Stimulated activated CD8-positive, alpha-beta memory T cell treated with anti-CD3 and anti-CD28 coated beads, Interleukin-7, amount 100 ng/mL, for 1 hour (primary cell): ENCODE measurements around the gene FAT1.

Experiments used
- DNase-seq, 2 donors: peaks; one replicate each; pipeline ENCODE4 v3.0.0-alpha.2; 2020; ENCODE audit warnings: low read depth in 2 of 2

The FAT1 gene

DNA sequence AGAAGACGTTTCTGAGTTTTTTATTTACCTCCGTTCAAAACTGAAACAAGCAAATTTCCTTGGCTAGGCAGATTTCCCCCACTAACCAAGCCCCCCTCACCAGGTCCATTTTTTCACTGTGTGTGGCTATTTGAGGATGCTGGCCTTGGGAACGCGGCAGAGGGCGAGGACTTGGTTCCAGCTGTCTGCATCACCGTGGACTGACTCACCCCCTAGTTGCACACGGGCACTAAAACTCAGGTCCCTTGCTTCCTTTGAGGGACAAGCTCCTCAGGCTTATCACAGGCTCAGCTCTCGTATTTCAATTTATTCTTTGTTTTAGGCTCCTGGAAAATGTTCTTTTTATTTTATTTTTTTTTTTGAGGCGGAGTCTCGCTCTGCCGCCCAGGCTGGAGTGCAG, 159.9 kb downstream of the FAT1 start:
- no peak for DNase-seq

DNA sequence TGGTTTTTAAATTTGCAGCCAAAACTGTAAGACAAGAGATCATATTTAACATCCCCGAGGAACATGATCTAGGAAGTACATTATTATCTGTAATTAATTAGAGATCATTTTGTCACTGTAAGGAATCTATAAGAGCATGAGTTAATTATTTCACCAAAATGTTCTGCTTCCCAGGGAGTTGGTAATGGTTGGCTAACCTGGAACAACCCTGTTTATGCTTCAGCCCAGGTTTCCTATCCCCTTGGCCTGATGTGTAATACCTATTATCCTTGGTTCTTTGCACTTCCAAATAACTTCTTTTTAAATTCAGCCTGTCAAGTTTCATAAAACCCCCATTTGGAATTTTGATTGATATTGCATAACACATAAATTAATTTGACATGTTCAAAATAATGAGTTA, 161.9 kb downstream of the FAT1 start:
- DNase-seq: no peak

DNA sequence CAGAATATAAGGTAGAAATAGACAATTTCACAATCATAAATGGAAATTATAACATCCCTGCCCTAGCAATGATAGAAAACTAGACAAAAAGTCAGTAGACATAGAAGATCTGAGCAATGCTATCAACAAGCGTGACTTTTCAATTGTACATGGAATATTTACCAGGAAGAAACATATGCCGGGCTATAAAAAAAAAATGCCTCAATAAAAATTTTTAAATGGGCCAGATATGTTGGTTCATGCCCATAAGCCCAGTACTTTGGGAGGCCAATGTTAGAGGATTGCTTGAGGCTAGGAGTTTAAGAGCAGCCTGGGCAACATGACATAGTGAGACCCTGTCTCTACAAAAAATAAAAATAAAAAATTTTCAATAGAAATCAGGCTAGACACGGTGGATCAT, 163.0 kb downstream of the FAT1 start:
- no peak for DNase-seq

DNA sequence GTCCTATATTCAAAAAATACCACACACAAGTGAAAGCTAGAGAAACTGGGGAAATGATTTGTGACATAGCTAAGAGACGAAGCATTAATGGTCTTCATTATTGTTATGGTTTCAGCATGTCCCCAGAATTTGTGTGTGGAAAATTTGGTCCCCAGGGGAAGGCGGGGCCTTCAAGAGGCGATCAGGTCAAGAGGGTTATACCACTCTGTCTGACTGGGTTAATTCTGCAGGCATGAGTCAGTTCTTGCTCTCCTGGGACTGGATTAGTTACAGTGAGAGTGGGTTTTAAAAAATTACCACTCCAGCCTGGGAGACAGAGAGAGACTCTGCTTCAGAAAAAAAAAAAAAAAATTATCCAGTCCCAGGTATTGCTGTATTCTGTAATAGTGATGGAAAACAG, 166.2 kb downstream of the FAT1 start:
- DNase-seq: no peak

DNA sequence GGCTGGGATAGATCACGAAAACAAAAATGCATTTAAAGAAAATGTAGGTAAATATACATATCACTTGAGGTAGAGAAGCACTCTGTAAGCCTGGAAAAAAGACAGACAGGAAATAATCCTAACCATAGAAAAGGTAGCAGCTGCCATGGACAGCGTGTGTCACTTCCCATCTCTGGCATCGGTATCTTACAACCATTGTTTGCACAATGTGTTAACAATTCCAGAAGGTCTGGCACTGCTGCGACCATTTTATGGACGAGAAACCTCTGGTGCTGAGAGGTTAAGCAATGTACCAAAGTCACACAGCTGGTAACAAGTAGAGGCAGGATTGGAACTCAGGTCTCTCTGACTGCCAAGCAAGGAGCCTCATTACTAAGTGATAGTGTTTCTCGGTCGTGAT, 166.6 kb downstream of the FAT1 start:
- no peak for DNase-seq

DNA sequence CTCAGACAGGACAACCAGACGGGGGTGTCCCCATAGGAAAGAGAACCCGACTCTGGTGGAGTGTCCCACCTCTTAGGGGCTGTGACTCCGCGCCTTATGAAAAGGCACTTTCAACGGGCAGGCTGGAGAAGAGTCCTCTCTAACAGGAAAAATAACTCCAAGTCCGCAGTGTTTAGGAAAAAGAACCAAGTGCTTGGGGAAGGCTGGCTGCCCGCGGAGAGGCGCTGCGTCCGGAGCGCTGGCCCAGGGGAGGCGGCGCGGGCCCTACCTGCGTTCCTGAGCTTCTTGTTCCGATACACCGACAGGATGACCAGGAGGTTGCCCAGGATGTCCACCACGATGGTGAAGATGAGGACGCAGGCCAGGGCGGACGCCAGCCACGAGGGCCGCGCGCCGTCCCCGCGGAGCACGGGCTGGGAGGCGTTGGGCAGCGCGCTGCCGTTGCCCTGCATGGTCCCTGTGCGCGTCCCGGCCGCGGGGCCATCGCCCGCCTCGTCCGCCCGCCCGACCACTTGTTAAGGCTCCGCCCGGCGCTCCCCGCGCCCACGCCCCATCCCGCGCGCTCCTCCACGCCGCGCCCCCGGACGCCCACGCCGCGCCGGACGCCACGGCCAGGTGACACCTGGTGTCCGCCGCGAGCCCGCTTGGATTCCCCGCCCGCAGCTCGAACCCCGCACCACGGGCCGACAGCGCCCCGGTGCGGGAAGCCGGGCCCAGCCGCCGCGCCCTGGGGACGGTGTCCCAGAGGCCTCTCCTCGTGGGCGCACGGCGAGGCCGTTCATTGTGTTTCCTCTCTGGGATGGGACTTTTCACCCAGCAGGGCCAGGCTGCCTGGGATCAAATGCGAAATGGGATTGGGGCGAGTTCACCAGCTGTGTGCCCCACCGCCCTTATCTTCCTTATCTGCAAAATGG, 168.5 kb downstream of the FAT1 start, which contains the start of gene MTNR1A:
Gene MTNR1A (minus strand): TSS at position 654 of the 914 bp plus-strand sequence. CDS start 202 bp downstream, at position 452.
- no peak for DNase-seq

DNA sequence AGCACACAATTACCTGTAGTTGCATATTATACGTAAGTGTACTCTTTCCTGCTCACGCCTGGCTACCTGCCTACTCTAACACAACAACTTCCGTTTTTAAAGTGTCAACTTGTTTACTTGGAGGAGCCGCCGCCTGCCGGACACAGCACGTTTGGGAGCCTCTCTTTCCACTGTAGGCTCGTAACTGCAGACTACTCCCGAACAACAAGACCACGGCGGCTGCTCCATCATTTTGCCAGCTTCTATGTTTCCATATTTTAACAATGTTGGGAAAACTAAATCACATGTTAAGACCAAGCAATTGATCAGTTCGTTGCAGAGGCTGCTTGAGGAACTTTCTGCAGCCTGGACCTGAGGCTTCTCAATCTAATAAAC, 169.1 kb downstream of the FAT1 start:
- DNase-seq: no peak

DNA sequence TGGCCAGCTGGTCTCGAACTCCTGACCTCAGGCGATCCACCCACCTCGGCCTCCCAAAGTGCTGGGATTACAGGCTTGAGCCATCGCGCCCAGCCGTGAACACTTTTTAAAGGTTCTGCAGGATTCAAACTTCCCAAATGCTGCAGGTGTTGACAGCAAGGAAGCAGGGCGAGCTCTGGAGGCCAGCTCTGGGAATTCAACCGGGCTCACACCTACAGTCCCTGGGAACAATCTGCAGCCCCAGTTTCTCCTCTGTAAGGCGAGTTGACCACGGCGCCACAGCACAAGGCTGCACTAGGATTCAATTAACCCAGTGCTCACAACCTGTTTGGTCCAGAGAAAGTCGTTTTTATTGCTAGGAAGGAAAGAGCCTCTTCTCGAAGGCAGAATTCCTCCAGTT, 169.9 kb downstream of the FAT1 start:
- no peak for DNase-seq

DNA sequence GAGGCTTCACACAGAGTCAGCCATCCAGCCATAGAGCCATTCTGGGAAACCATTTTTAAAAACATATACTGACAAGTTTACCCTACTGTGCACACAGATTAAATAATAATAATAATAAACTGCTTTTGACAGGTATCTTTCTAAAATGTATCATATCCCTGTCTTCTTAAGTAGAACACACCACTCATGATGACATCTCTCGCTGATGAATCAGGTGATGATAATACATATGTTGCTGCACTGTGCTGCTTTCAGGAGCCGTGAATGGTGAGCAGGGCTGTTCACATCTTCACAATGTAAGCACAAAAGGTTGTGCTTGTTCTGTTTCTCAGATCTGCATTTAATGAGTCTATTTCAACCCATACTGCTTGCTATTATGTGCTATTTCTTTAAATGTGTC, 171.8 kb downstream of the FAT1 start:
- DNase-seq: no peak

DNA sequence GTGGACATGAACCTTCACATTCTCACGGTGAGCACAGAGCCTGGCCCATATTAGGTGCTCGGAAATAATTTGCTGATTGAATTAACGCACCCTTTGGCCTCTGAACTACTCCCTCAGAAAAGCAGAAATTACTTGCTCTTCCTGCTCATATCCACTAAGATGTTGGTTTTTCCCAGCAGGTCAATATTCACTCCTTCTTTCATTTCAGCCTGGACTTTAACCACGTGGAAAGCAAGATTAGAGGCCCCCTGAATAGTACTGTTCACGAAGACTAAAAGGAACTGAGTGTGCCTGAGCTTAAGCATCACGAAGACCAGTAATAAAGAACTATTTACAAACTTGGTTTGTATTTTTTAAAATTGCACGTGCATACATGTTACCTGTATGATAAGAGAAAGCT, 178.2 kb downstream of the FAT1 start:
- no peak for DNase-seq

DNA sequence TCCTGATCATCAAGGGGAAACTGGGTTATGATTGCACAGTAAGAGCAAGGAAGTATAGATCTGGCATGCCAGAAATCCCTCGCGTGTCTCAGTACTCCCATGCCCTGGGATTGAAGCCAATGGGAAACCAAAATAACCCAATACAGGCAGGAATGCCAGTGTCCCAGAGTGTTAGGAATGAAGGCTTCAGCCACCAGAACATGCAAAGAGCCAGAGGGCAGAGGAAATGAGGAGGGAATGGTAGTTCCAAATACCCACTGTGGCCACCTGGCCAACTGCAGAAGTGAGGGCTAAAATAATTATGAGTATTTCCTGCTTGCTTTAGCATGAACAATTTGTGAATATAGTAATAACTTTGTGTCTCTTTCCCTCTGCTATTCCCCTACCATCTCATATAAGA, 180.4 kb downstream of the FAT1 start:
- DNase-seq: no peak

DNA sequence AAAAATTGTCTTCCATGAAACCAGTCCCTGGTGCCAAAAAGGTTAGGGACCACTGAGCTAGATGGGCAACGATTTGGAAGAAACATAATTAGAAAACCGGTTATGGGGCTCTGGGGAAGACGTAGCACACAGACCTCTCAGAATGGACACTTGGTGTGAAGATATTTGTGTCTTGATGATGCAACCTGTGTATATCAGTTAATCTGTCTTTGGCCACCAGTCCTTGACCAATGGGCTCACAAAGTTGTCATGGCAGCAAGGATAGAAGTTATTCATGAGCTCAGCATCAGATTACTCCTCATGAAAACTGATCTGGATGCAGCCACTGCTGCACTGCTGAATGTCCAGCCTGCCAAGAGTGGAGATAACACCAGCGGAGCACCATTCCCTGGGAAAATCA, 181.9 kb downstream of the FAT1 start:
- DNase-seq: no peak

DNA sequence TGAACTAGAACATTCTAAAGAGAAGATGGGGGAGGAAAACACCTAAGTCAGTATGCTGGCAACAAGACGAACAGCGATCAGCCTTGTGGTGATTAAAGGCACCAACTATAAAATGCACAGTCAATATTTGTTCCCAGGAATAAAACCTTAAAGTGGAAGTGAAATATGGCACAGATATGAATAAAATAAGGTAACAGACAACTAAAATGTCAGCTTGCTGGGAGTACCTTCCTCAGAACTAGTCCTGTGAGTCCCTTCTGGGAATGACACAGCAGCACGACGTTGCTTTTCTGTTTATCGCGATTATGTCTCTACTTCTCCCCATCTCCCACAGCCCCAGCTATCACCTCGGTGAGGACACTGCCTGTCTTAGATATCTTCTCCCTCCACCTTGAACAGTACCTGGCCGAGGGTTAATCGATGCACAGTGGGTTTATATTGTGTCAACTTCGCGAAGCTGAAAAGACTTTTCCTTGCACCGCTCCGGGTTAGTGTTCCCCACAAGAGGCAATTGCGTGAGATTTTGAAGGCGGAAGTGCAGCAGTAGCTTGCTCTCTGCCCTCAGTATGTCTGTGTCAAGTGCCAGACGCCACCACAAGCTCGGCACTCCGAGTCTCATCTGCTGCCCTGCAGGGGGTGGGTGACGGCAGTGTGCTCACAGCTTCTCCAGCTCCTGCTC, 185.7 kb downstream of the FAT1 start:
- no peak for DNase-seq
